ENCODE results near the gene ABCF2. TPM values are rescaled to one million over a fixed set of nuclear protein-coding genes. Genes with fewer than 3 reads are reported as not detected.

ABCF2 gene
- total and polyA plus RNA-seq, 7 experiments from 2014 or later, result 17.2 to 47.5 (median 27.7) TPM

- no peak overlapping the region for H3K27ac Mint-ChIP-seq
Observed at GRCh38 chr7:151197932-151198331, 29.1 kb downstream of the ABCF2 start.

GRCh38 chr7:151195616-151196450 is 31.2 kb downstream of the ABCF2 start:
- H3K27me3 ChIP-seq (ENCODE audit: control insufficient read depth in 2 of 2, insufficient read depth in 2 of 2, low read length in 2 of 2), result no peaks in the 10 kb centered on the region
- H3K9me3 ChIP-seq (ENCODE audit: control insufficient read depth in 2 of 3, low read length in 3 of 3), result no peaks in the 10 kb centered on the region
- peaks cover 0 to 11% (median 3%) of the 10 kb centered on the region in 5 donors for H3K27me3 Mint-ChIP-seq
- H3K4me1 Mint-ChIP-seq, result peaks cover 0 to 6% (median 5%) of the 10 kb centered on the region in 7 donors
- peak overlapping the region in 1 of 9 donors; percentile 17 for H3K27ac Mint-ChIP-seq
- H3K4me1 ChIP-seq (ENCODE audit: control insufficient read depth in 2 of 2, insufficient read depth in 2 of 2, low read length in 2 of 2), result no peaks in the 10 kb centered on the region
- ChIA-PET POLR2A (no interaction called here), CTCF (interaction anchor here (0.7 kb wide), 1 partner anchor 384 kb away, joined by 3 read pairs; no protein-coding TSS in a partner anchor)
- no peak overlapping the region for H3K4me3 Mint-ChIP-seq
- DNase-seq (no peak), ATAC-seq (no peak)
- no peaks in the 10 kb centered on the region for H3K36me3 ChIP-seq (ENCODE audit: control insufficient read depth in 2 of 3, insufficient read depth in 3 of 3, low read length in 3 of 3)
- intact Hi-C loops (cut with micrococcal nuclease), result no loop called here
- no peak overlapping the region for H3K27ac ChIP-seq (ENCODE audit: low read depth, low read length)
- no peaks in the 10 kb centered on the region for H3K36me3 Mint-ChIP-seq
- no peak overlapping the region for H3K4me3 ChIP-seq (ENCODE audit: low read length)
- no peaks in the 10 kb centered on the region for H3K9me3 Mint-ChIP-seq

More at GRCh38 chr7:151197932-151198331, 29.1 kb downstream of the ABCF2 start:
- H3K4me3 ChIP-seq (ENCODE audit: low read length), result no peak overlapping the region
- no peaks in the 10 kb centered on the region for H3K36me3 ChIP-seq (ENCODE audit: control insufficient read depth in 2 of 3, insufficient read depth in 3 of 3, low read length in 3 of 3)
- ChIA-PET CTCF (no interaction called here), POLR2A (no interaction called here)
- DNase-seq (no peak), ATAC-seq (no peak)
- intact Hi-C loops (cut with micrococcal nuclease), result no loop called here
- H3K4me3 Mint-ChIP-seq, result no peak overlapping the region
- H3K27me3 ChIP-seq (ENCODE audit: control insufficient read depth in 2 of 2, insufficient read depth in 2 of 2, low read length in 2 of 2), result no peaks in the 10 kb centered on the region
- H3K9me3 ChIP-seq (ENCODE audit: control insufficient read depth in 2 of 3, low read length in 3 of 3), result no peaks in the 10 kb centered on the region
- H3K4me1 Mint-ChIP-seq, result peaks cover 0 to 6% (median 5%) of the 10 kb centered on the region in 7 donors
- no peaks in the 10 kb centered on the region for H3K36me3 Mint-ChIP-seq
- peaks cover 0 to 17% (median 6%) of the 10 kb centered on the region in 5 donors for H3K27me3 Mint-ChIP-seq
- no peaks in the 10 kb centered on the region for H3K4me1 ChIP-seq (ENCODE audit: control insufficient read depth in 2 of 2, insufficient read depth in 2 of 2, low read length in 2 of 2)
- no peaks in the 10 kb centered on the region for H3K9me3 Mint-ChIP-seq
- H3K27ac ChIP-seq (ENCODE audit: low read depth, low read length), result no peak overlapping the region

GRCh38 chr7:151194188-151194587 is 32.8 kb downstream of the ABCF2 start:
- Mint-ChIP-seq H3K36me3 (no peaks in the 10 kb centered on the region), H3K9me3 (no peaks in the 10 kb centered on the region), H3K27me3 (peaks cover 0 to 11% (median 3%) of the 10 kb centered on the region in 5 donors), H3K4me3 (no peak overlapping the region), H3K4me1 (peaks cover 0 to 6% (median 5%) of the 10 kb centered on the region in 7 donors), H3K27ac (no peak overlapping the region)
- Histone ChIP-seq H3K36me3 (ENCODE audit: control insufficient read depth in 2 of 3, insufficient read depth in 3 of 3, low read length in 3 of 3) (no peaks in the 10 kb centered on the region), H3K27me3 (ENCODE audit: control insufficient read depth in 2 of 2, insufficient read depth in 2 of 2, low read length in 2 of 2) (no peaks in the 10 kb centered on the region), H3K27ac (ENCODE audit: low read depth, low read length) (no peak overlapping the region), H3K4me3 (ENCODE audit: low read length) (no peak overlapping the region), H3K4me1 (ENCODE audit: control insufficient read depth in 2 of 2, insufficient read depth in 2 of 2, low read length in 2 of 2) (no peaks in the 10 kb centered on the region), H3K9me3 (ENCODE audit: control insufficient read depth in 2 of 3, low read length in 3 of 3) (no peaks in the 10 kb centered on the region)
- DNase-seq, result no peak
- intact Hi-C loops (cut with micrococcal nuclease), result no loop called here
- ChIA-PET CTCF (no interaction called here), POLR2A (no interaction called here)
- peak; percentile 33 for ATAC-seq

- Histone ChIP-seq H3K4me1 (ENCODE audit: control insufficient read depth in 2 of 2, insufficient read depth in 2 of 2, low read length in 2 of 2) (no peaks in the 10 kb centered on the region), H3K9me3 (ENCODE audit: control insufficient read depth in 2 of 3, low read length in 3 of 3) (no peaks in the 10 kb centered on the region), H3K36me3 (ENCODE audit: control insufficient read depth in 2 of 3, insufficient read depth in 3 of 3, low read length in 3 of 3) (no peaks in the 10 kb centered on the region), H3K27me3 (ENCODE audit: control insufficient read depth in 2 of 2, insufficient read depth in 2 of 2, low read length in 2 of 2) (no peaks in the 10 kb centered on the region), H3K4me3 (ENCODE audit: low read length) (no peak overlapping the region), H3K27ac (ENCODE audit: low read depth, low read length) (no peak overlapping the region)
- Mint-ChIP-seq H3K27me3 (peaks cover 0 to 11% (median 3%) of the 10 kb centered on the region in 5 donors), H3K4me1 (peaks cover 0 to 6% (median 5%) of the 10 kb centered on the region in 7 donors), H3K36me3 (no peaks in the 10 kb centered on the region), H3K9me3 (no peaks in the 10 kb centered on the region), H3K27ac (no peak overlapping the region), H3K4me3 (no peak overlapping the region)
- CTCF ChIA-PET, result no interaction called here
- intact Hi-C loops (cut with micrococcal nuclease), result no loop called here
- POLR2A ChIA-PET, result no interaction called here
- no peak for ATAC-seq
- no peak for DNase-seq
Observed at GRCh38 chr7:151193203-151193978, 33.6 kb downstream of the ABCF2 start.

GRCh38 chr7:151192002-151192539 is 34.9 kb downstream of the ABCF2 start:
- ChIA-PET POLR2A (no interaction called here), CTCF (no interaction called here)

GRCh38 chr7:151191544-151191943 is 35.5 kb downstream of the ABCF2 start:
- intact Hi-C loops (cut with micrococcal nuclease), result no loop called here
- DNase-seq, result no peak
- no peak overlapping the region for H3K27ac ChIP-seq (ENCODE audit: low read depth, low read length)
- Mint-ChIP-seq H3K9me3 (no peaks in the 10 kb centered on the region), H3K27ac (no peak overlapping the region), H3K4me3 (no peak overlapping the region), H3K36me3 (no peaks in the 10 kb centered on the region), H3K4me1 (peaks cover 0 to 6% (median 5%) of the 10 kb centered on the region in 7 donors), H3K27me3 (peaks cover 0 to 13% (median 3%) of the 10 kb centered on the region in 5 donors)
- no peak overlapping the region for H3K4me3 ChIP-seq (ENCODE audit: low read length)
- H3K36me3 ChIP-seq (ENCODE audit: control insufficient read depth in 2 of 3, insufficient read depth in 3 of 3, low read length in 3 of 3), result no peaks in the 10 kb centered on the region
- POLR2A ChIA-PET, result no interaction called here
- no peaks in the 10 kb centered on the region for H3K4me1 ChIP-seq (ENCODE audit: control insufficient read depth in 2 of 2, insufficient read depth in 2 of 2, low read length in 2 of 2)
- no peak for ATAC-seq
- CTCF ChIA-PET, result no interaction called here
- H3K27me3 ChIP-seq (ENCODE audit: control insufficient read depth in 2 of 2, insufficient read depth in 2 of 2, low read length in 2 of 2), result no peaks in the 10 kb centered on the region
- no peaks in the 10 kb centered on the region for H3K9me3 ChIP-seq (ENCODE audit: control insufficient read depth in 2 of 3, low read length in 3 of 3)

More at GRCh38 chr7:151192002-151192539, 34.9 kb downstream of the ABCF2 start:
- Mint-ChIP-seq H3K9me3 (no peaks in the 10 kb centered on the region), H3K36me3 (no peaks in the 10 kb centered on the region), H3K27ac (no peak overlapping the region), H3K27me3 (peaks cover 0 to 13% (median 3%) of the 10 kb centered on the region in 5 donors), H3K4me3 (no peak overlapping the region), H3K4me1 (peaks cover 0 to 6% (median 5%) of the 10 kb centered on the region in 7 donors)
- H3K4me1 ChIP-seq (ENCODE audit: control insufficient read depth in 2 of 2, insufficient read depth in 2 of 2, low read length in 2 of 2), result no peaks in the 10 kb centered on the region
- H3K27ac ChIP-seq (ENCODE audit: low read depth, low read length), result no peak overlapping the region
- H3K36me3 ChIP-seq (ENCODE audit: control insufficient read depth in 2 of 3, insufficient read depth in 3 of 3, low read length in 3 of 3), result no peaks in the 10 kb centered on the region
- DNase-seq (no peak), ATAC-seq (no peak)
- intact Hi-C loops (cut with micrococcal nuclease), result no loop called here
- no peak overlapping the region for H3K4me3 ChIP-seq (ENCODE audit: low read length)
- H3K9me3 ChIP-seq (ENCODE audit: control insufficient read depth in 2 of 3, low read length in 3 of 3), result no peaks in the 10 kb centered on the region
- H3K27me3 ChIP-seq (ENCODE audit: control insufficient read depth in 2 of 2, insufficient read depth in 2 of 2, low read length in 2 of 2), result no peaks in the 10 kb centered on the region

Measured in naive thymus-derived CD4-positive, alpha-beta T cell (primary cell).